CD4-positive, CD25-positive, alpha-beta regulatory T cell (primary cell): ENCODE data around the gene PHOSPHO1. TPM values are rescaled to one million over a fixed set of nuclear protein-coding genes. Genes with fewer than 3 reads are reported as not detected.

Source experiments
- polyA plus RNA-seq, 4 donors: library from polyadenylated mRNA; unstranded; fragments of 300-500 nt; fragmentation: Illumina TruSeq; gene quantifications; one replicate each; pipeline ENCODE4 v1.2.3, GENCODE V29; 2021
- total RNA-seq: library from RNA; stranded (reverse); gene quantifications from one replicate; pipeline ENCODE4 v1.2.3, GENCODE V29; 2022

The PHOSPHO1 gene
- total and polyA plus RNA-seq, 5 donors from 2014 or later = 0.11 to 0.24 (median 0.15) TPM; not detected in 2

Other genes with a start within 250 kb of the PHOSPHO1 start
- gene IGF2BP1, start 233.4 kb downstream of the PHOSPHO1 start, total RNA-seq = not detected
- gene IGF2BP1, start 233.4 kb downstream of the PHOSPHO1 start, polyA plus RNA-seq = not detected
- gene B4GALNT2, start 98.0 kb downstream of the PHOSPHO1 start, total RNA-seq = not detected
- not detected for gene B4GALNT2, start 98.0 kb downstream of the PHOSPHO1 start, polyA plus RNA-seq
- 1.5 TPM for gene GNGT2, start 20.2 kb downstream of the PHOSPHO1 start, total RNA-seq
- 10 to 100 TPM in 1 of 4 donors, 1 to 10 TPM in 3; 4.1 to 11.4 (median 7.4) TPM for gene GNGT2, start 20.2 kb downstream of the PHOSPHO1 start, polyA plus RNA-seq
- 6.5 TPM for gene ABI3, start 20.1 kb downstream of the PHOSPHO1 start, total RNA-seq
- gene ABI3, start 20.1 kb downstream of the PHOSPHO1 start, polyA plus RNA-seq = 10 to 100 TPM; 12.1 to 27.6 (median 17.3) TPM
- 34.4 TPM for gene ZNF652, start 131.5 kb upstream of the PHOSPHO1 start, total RNA-seq
- gene ZNF652, start 131.5 kb upstream of the PHOSPHO1 start, polyA plus RNA-seq = 10 to 100 TPM in 3 of 4 donors, 1 to 10 TPM in 1; 8.9 to 22.3 (median 14.9) TPM
- 47.8 TPM for gene PHB1, start 184.1 kb upstream of the PHOSPHO1 start, total RNA-seq
- 100 to 1,000 TPM; 133 to 160 (median 137) TPM for gene PHB1, start 184.1 kb upstream of the PHOSPHO1 start, polyA plus RNA-seq